Glomerular visceral epithelial cell (primary cell): ENCODE data around the gene SRPK2.
"Not testable (repeated sequence)": the region's sequence is repeated elsewhere in the genome, so short reads cannot be mapped to it uniquely, and the experiment has no call there.

Source experiments
- DNase-seq: peaks from one replicate; pipeline ENCODE4 v3.0.0-alpha.2; 2016; ENCODE audit errors: extremely low spot score

SRPK2 gene

GRCh38 chr7:105376908-105377533 is 11.7 kb downstream of the SRPK2 start:
- no peak for DNase-seq

- no peak for DNase-seq
These were observed 18.8 kb downstream of the SRPK2 start for GRCh38 chr7:105369944-105370343.

- DNase-seq, result no peak
These were observed 21.3 kb downstream of the SRPK2 start for GRCh38 chr7:105367458-105367857.

- no peak for DNase-seq
These were observed 22.9 kb downstream of the SRPK2 start for GRCh38 chr7:105365541-105366534.

- DNase-seq, result no peak
These were observed 24.0 kb downstream of the SRPK2 start for GRCh38 chr7:105364684-105365083.

- not testable (repeated sequence) for DNase-seq
These were observed 25.1 kb downstream of the SRPK2 start for GRCh38 chr7:105363657-105364056.

GRCh38 chr7:105362685-105363084 is 26.0 kb downstream of the SRPK2 start:
- not testable (repeated sequence) for DNase-seq

- DNase-seq, result not testable (repeated sequence)
These were observed 26.7 kb downstream of the SRPK2 start for GRCh38 chr7:105361995-105362394.

- not testable (repeated sequence) for DNase-seq
These were observed 28.6 kb downstream of the SRPK2 start for GRCh38 chr7:105360149-105360548.

- no peak for DNase-seq
These were observed 33.0 kb downstream of the SRPK2 start for GRCh38 chr7:105355701-105356100.

GRCh38 chr7:105354383-105354782 is 34.3 kb downstream of the SRPK2 start:
- DNase-seq, result peak; percentile 19

- DNase-seq, result no peak
These were observed 34.9 kb downstream of the SRPK2 start for GRCh38 chr7:105353752-105354328.

- no peak for DNase-seq
These were observed 35.6 kb downstream of the SRPK2 start for GRCh38 chr7:105352901-105353668.

- DNase-seq, result peak; percentile 65
These were observed 36.6 kb downstream of the SRPK2 start for GRCh38 chr7:105352018-105352612.

GRCh38 chr7:105350906-105351305 is 37.8 kb downstream of the SRPK2 start:
- DNase-seq, result no peak

- DNase-seq, result peak; percentile 38
These were observed 40.5 kb downstream of the SRPK2 start for GRCh38 chr7:105348177-105348576.

GRCh38 chr7:105346593-105347322 is 42.0 kb downstream of the SRPK2 start:
- no peak for DNase-seq

GRCh38 chr7:105346138-105346537 is 42.6 kb downstream of the SRPK2 start:
- no peak for DNase-seq

GRCh38 chr7:105345725-105346124 is 43.0 kb downstream of the SRPK2 start:
- DNase-seq, result no peak

GRCh38 chr7:105345003-105345402 is 43.7 kb downstream of the SRPK2 start:
- DNase-seq, result no peak
